HG02571 (cell line): ENCODE data around the gene CLCN3.
"Not testable (repeated sequence)": the region's sequence is repeated elsewhere in the genome, so short reads cannot be mapped to it uniquely, and the experiment has no call there.

Experiments used
- ATAC-seq: cut with Tn5 transposase; IDR thresholded peaks from one replicate; pipeline ENCODE4 v1.9.1; 2021; ENCODE audit warnings: mild to moderate bottlenecking, moderate library complexity; ENCODE audit not compliant: unreplicated experiment

CLCN3 gene

DNA sequence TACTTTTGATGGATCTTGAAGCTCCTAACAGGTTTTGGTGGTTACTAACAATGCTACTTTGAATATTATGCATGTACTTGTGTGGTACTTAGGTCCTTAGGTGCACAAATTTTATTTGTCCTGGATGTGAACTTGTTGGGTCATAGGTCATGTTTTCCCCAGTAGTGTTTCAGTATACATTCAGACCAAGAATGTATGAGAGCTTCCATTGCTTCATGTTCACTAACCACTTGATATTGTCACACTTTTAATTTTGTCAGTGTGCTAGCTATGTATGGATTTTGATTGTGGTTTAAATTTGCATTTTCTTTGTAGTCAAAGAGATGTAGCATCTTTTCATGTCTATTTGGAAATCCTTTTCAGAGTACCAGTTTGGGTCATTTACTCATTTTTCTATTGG, 32.2 kb downstream of the CLCN3 start:
- no peak for ATAC-seq

GRCh38 chr4:169655401-169655800, 35.0 kb downstream of the CLCN3 start:
- ATAC-seq = no peak

- no peak for ATAC-seq
These were observed 37.2 kb downstream of the CLCN3 start for GRCh38 chr4:169657470-169658107.

- no peak for ATAC-seq
These were observed 37.8 kb downstream of the CLCN3 start for GRCh38 chr4:169658196-169658595.

GRCh38 chr4:169658975-169659715, 38.8 kb downstream of the CLCN3 start:
- no peak for ATAC-seq

- peak; percentile 98 for ATAC-seq
These were observed 39.6 kb downstream of the CLCN3 start for GRCh38 chr4:169659716-169660670.

GRCh38 chr4:169660929-169661328, 40.6 kb downstream of the CLCN3 start:
- ATAC-seq = no peak

- ATAC-seq = no peak
These were observed 41.4 kb downstream of the CLCN3 start for GRCh38 chr4:169661761-169662160.

- ATAC-seq = no peak
These were observed 41.8 kb downstream of the CLCN3 start for GRCh38 chr4:169662206-169662605.

GRCh38 chr4:169663402-169663801, 43.0 kb downstream of the CLCN3 start:
- no peak for ATAC-seq

DNA sequence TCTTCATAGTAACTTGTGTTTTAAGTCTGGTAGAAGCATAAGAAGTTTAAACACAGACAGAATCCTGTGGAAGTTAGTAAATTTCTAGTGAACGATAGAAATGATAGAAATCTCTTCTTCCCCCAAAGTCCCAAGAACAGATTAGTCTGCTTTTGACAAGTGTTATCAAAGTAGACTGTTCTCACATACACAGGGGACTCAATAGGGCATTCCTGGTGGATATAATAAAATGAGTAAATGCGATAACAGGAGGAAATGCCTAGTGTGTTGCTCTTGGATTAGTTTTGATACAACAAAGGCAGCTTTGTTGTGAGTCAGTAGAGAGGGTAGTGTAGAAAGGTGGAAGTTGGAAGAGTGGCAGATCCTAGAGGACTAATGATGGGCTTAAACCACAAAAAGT, 43.5 kb downstream of the CLCN3 start:
- ATAC-seq = no peak

DNA sequence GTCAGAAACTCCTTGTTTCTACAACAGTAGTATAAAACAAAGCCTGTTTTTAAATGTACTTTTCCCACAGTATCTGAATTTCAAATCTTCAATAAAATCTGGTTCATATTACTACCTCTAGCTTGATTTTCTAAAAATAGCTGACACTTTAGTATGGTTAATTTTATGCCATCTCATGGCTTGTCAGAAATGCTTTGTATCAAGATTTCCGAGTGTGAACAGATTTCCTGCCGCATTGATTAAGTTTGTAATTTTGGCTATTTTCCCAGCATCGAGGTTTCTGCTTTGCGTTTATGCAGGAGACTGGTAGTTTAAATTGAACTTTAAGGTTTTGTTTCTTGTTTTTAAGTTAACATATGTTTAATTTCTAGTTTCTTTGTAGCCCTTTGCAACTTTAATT, 44.2 kb downstream of the CLCN3 start:
- no peak for ATAC-seq

DNA sequence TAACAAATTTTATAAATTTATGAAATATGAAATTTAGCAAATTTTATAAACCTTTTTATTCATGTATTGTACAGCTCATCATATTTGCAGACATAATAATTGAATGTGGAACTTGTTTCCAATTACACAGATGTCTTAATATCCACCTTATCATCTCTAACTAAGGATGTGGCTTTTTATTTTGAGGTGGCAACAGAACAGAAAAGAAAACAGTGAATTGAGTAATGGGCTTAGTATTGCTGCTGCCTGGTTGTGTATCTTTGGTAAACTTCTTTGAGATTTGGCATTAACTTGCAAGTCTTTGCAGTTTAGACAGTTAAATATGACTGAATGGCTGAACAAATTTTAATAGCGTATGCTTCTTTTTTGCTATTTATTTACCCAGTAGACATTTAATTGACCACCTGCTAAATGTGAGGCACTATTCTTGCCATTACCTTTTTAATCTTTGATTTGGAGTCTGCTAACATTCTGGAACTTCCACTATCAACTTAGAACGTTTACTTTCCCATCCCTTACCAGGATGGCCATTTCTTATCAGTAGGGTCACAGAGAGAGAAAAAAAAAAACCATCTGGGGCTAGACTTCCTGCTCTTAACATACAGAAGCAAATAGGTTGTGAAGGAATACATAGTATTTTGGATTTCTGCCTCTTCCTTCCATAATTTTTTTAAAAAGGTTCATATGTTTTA, 44.8 kb downstream of the CLCN3 start:
- ATAC-seq = no peak

DNA sequence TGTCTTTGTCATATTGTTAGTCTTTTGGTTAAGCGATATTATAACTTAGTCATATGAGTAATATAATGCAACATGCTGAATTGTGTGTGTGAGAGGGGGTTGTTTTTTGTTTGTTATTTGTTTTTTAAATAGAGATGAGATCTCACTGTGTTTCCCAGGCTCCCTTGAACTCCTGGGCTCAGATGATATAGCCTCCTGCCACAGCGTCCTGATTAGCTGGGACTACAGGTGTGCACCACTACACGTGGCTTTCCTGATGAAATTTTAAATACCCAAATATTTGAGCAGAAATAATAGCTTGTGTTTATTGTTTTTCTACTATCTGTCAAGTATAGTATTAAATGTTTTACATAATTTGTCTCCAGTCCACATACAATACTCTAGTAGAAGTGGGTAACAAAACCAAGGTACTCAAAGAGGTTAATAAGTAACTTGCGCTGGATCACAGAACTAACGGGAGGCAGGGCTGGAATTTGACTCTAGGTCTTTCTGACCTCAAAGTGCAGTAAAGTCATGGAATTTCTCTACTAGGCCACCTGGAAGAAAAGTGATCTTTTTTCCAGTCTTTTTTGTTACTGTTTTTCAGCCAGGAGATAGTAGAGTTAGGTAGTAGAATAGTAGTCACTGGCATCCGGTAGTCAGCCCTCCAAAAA, 47.8 kb downstream of the CLCN3 start:
- no peak for ATAC-seq

DNA sequence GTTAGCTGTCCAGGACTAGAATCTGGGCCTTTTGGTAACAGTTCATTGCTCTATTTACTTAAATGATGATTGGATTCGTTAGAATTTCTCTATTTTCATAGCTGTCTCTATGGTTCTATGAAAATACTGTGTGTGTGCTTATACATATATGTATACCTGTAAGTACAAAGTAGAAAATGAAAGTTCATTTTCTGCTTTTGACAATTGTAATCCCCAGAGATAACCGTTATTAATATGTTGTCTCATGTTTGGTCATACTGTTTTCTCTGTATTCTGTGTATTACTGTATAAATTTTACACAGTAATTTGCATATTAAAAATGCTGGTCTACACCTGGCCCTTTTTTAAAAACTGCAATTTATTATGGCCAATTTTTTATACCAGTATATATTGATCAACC, 55.4 kb downstream of the CLCN3 start:
- no peak for ATAC-seq

DNA sequence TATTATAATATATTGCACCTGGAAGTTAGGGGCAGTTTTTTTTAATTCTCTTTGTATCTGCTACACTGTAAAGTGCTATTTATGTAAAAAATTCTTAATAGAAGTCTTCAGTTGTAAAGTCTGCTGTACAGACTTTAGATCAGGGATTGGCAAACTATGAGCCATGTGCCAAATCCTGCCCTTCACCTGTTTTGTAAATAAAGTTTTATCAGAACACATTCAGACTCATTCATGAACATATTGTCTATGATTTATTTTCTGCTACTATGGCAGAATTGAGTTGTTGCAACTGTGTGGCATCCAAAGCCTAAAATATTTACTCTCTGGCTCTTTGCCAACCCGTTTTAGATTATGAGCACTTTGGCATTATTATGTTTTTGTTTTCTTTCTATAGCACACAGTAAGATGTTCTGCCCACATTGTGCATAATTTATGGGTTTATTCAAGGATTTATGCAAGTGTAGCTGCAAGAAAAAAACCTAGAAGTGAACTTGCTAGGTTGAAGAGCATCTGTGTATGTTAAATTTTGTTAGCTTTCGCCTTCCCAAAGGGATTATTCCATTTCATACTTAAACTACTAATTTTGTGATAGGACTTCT, 56.9 kb downstream of the CLCN3 start:
- no peak for ATAC-seq

- ATAC-seq = not testable (repeated sequence)
These were observed 58.1 kb downstream of the CLCN3 start for GRCh38 chr4:169678486-169678885.

- ATAC-seq = not testable (repeated sequence)
These were observed 58.7 kb downstream of the CLCN3 start for GRCh38 chr4:169678951-169679591.

DNA sequence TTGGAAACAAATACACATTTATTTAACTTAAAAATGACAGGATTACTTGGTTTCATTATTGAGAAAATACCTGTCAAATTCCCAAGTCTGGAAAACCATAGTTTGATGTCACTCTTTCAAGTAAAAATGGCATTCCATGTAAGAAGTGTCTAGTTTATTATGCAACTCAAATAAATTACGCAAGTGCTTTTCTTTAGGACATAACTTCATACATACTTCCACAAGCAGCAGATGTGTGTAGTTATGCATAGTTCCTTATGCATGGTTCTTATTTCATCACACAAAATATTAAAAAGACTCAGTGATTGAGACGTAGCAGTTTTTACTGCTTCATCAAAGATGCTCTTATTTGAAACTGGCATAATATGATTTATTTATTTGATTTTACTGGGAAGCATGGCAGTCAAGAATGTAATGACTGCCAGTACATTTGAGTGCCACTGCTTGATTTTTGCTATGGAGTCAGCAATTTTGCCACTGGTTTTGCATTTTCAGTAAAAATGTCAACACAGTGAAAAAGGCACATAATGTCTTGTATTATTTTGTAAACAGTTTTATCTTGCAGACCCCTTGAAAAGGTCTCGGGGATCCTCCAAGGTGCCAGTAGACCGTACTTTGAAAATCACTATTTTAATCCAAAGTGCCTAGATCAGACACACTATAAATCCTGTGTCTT, 62.1 kb downstream of the CLCN3 start:
- ATAC-seq = no peak
